HG02943 (cell line): ENCODE measurements around the gene AMDHD1.

ENCODE experiments used
- ATAC-seq: cut with Tn5 transposase; IDR thresholded peaks from one replicate; pipeline ENCODE4 v1.9.1; 2021; ENCODE audit warnings: mild to moderate bottlenecking, low read depth, moderate library complexity; ENCODE audit not compliant: unreplicated experiment

The AMDHD1 gene

GRCh38 chr12:95993907-95994306, 50.8 kb downstream of the AMDHD1 start:
- ATAC-seq: no peak

- ATAC-seq: no peak
Observed at GRCh38 chr12:95994476-95994875, 51.3 kb downstream of the AMDHD1 start.

- no peak for ATAC-seq
Observed at GRCh38 chr12:95995238-95996031, 52.3 kb downstream of the AMDHD1 start.

GRCh38 chr12:95996034-95996658, 53.0 kb downstream of the AMDHD1 start, which contains the start of gene HAL:
Gene HAL, minus strand, starts transcription at chr12:95996344. Its CDS starts 434 bp downstream, at chr12:95995910.
- ATAC-seq: no peak

- no peak for ATAC-seq
Observed at GRCh38 chr12:95997276-95997675, 54.1 kb downstream of the AMDHD1 start.

GRCh38 chr12:95997911-95998510, 54.9 kb downstream of the AMDHD1 start:
- no peak for ATAC-seq

GRCh38 chr12:95998611-95999286, 55.6 kb downstream of the AMDHD1 start:
- ATAC-seq: peak; percentile 86

- ATAC-seq: no peak
Observed at GRCh38 chr12:95999484-95999883, 56.4 kb downstream of the AMDHD1 start.

GRCh38 chr12:96000858-96001257, 57.7 kb downstream of the AMDHD1 start:
- ATAC-seq: no peak

- ATAC-seq: no peak
Observed at GRCh38 chr12:96006727-96007126, 63.6 kb downstream of the AMDHD1 start.

GRCh38 chr12:96007729-96008128, 64.6 kb downstream of the AMDHD1 start:
- ATAC-seq: no peak

GRCh38 chr12:96014943-96015599, 71.9 kb downstream of the AMDHD1 start:
- no peak for ATAC-seq

GRCh38 chr12:96015672-96016071, 72.5 kb downstream of the AMDHD1 start:
- ATAC-seq: no peak
